ENCODE measurements around the gene BDKRB2.

The BDKRB2 gene

GRCh38 chr14:96204151-96205058 is at the start of gene BDKRB2:
BDKRB2 (plus strand) TSS chr14:96204839; CDS start chr14:96237108, 32,269 bp downstream.
- DNase-seq (ENCODE audit: low read depth in 2 of 2), result no peak

GRCh38 chr14:96154900-96155299 is 49.7 kb upstream of the BDKRB2 start:
- no peak for DNase-seq (ENCODE audit: low read depth in 2 of 2)

DNA sequence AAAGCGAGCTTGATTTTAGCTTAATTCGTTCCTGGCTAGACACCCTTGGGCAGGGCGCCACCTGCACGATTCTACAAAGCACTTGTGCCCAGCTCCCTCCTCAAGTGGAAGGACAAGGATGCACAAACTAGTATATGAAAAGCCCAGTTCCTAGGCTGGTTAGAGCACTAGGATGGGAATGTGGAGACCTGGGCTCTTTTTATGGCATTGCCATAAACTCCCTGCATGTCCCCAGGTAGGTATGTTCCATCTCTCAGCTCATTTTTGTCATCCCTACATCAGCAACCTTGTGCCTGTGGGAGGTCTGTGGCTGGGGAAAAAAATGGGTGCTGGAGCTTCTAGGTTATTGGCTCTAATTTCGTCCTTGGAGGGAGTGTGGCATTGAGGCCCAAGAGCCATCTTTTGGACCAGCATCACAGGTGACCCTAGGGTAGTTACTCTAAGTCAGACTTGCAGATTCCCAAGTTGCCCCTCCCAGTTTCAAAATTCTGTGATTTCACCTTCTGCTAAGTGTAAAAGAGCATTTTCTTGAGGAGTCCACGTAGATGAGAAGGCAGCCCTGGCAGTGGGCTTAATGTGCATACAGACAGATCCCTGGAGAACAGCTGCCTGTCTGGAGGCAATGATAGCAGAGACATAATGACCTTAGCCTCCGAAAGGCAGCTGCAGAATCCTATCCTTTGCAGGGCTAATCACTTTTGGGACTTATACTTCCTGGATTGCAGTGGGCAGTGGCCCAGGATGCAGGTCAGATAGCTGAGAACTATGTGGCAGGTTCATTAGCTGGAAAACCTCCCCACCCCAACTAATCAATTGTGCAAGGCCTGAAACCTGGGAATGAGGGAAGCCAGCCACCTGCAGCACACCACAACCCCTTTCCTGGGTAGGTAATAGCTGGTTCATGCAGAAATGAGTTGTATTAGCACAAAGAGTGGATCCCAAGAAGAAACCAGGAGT is 47.6 kb upstream of the BDKRB2 start:
- DNase-seq (ENCODE audit: low read depth in 2 of 2), result no peak

DNA sequence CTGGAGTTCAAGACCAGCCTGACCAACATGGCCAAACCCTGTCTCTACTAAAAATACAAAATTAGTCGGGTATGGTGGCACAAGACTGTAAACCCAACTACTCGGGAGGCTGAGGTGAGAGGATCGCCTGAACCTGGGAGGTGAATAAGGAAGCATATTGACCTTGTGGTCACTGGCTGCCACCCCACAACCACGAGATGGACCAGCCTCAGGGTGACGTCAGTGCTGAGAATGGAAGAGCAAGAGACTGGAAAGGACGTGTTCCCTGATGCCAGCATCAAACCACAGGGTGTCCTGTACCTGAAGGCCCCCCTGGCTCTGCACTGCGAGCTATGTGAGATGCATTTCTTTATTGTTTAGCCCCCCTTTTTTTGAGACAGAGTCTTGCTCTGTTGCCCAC is 45.9 kb upstream of the BDKRB2 start:
- no peak for DNase-seq (ENCODE audit: low read depth in 2 of 2)

GRCh38 chr14:96160076-96160912 is 44.3 kb upstream of the BDKRB2 start:
- DNase-seq (ENCODE audit: low read depth in 2 of 2), result no peak

- no peak for DNase-seq (ENCODE audit: low read depth in 2 of 2)
Measured at GRCh38 chr14:96160913-96161310, 43.7 kb upstream of the BDKRB2 start.

DNA sequence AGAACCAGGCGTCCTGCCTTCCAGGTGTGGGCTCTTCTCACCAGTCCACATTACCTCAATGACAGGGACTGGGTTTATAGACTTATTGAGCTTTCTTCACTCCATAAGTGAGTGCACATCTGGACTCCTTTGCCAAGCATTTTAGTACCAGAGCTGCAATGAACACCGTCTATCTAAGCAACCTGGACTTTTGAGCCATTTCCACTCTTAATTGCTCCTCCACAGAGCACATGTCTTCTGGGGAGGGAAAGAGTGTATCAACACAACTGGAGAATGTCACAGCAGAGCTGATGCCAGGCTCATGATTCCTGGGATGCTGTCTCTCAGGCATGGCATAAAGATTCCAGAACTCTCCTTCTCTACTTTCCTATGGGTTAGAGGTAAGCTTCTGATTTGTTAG is 43.0 kb upstream of the BDKRB2 start:
- no peak for DNase-seq (ENCODE audit: low read depth in 2 of 2)

GRCh38 chr14:96162265-96162664 is 42.4 kb upstream of the BDKRB2 start:
- no peak for DNase-seq (ENCODE audit: low read depth in 2 of 2)

GRCh38 chr14:96162741-96163140 is 41.9 kb upstream of the BDKRB2 start:
- DNase-seq (ENCODE audit: low read depth in 2 of 2), result no peak

DNA sequence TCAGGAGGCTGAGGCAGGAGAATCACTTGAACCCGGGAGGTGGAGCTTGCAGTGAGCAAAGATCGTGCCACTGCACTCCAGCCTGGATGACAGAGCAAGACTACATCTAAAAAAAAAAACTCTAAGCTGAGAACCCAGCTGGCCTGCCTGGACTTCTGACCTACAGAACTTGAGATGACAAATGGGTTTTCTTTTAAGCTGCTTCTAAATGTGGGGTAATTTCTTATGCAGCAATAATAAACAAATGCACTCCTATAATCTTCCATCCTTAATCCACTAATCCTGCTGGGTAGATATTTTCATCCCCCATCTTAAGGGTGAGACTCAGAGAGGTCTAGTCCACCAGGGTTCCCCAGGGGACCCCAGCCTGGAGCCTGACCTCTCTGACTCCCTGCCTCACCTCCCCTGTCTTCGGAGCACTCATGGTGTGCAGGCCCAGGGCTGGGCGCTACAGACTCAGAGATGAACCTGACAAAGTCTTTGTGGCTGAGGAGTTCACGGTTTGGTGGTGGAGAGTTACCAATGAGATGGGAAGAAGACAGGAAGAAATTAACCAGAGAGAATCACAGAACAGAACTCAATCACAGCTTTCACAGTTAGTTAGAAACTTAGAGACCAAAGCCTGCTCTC is 39.7 kb upstream of the BDKRB2 start:
- no peak for DNase-seq (ENCODE audit: low read depth in 2 of 2)

DNA sequence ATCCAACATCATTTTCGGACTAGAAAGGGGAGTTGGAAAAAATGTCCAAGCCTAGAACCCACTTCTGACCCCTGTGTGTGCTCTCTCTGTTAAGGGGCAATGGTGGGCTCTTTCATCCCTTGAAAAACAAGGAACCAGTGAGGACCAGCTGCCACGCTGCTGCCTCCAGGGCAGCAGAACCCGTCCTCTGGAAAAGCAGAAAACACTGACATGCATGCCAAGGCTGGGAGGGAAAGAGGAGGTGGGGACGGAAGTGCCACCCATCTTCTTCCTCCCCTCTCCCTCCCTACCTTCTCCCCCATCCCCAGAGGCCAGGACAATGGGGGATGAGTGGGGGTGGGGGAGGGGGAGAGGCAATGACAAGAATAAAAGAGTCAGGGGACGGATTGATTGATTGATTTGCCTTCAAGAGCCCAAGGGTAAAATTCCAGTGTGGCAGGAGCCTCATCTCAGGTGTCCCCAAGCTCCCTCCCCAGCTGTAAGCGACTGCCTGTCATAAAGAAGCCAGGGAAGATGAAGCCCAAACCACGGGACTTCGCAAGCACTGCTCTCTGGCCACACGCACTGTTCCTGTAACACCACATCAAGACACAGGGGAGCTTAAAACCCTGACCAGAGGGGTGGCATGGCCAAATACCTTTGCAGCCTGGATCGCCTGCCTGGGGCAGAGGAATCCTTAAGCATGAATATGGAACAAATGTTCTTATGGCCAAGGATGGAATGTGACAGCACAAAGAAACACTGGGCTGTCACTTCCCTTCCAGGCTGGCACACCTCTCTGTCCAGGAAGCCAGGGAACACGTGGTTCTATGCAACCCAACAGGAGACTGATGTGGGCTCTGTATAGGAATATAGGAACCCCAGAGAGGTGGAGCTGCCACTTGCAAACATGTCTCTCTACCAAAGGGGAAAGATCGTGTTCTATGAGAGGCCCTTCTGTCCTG is 38.9 kb upstream of the BDKRB2 start:
- DNase-seq (ENCODE audit: low read depth in 2 of 2), result no peak

DNA sequence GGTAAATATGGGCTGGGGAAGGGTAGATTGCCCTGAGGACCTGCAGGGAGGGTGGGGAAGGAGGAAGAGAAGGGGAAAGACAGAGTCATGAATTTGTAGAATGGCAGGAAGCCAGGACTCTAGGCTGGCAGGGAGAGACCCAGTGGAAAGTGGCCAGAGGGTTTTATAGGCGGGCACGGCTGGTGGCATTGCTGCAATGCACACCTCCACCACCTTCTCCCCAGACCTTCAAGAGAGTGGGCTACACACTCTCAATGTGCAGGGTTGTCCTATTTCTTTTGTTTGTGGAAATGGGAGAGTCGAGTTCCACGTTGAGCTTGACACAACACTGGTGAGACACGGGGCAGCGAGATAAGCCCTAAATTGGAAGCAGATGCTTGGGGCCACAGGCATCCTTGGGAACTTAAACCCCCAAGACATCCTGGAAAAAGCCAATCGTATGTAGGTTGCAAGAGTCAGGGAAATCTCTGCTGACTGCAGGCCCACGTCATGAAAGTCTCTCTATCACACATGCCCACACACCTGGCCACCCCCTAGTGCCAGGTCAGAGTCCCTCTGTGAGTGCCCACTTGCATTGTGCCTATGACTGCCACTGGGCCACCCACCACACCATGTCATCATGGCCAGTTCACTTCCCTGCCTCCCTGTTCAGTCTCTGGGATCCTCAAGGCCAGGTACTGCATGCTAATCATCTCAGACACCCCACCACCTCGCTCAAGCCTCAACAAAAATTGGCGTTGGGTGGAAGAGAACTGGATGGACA is 38.0 kb upstream of the BDKRB2 start:
- DNase-seq (ENCODE audit: low read depth in 2 of 2), result no peak

GRCh38 chr14:96167224-96168148 is 37.2 kb upstream of the BDKRB2 start:
- DNase-seq (ENCODE audit: low read depth in 2 of 2), result no peak

- DNase-seq (ENCODE audit: low read depth in 2 of 2), result no peak
Measured at GRCh38 chr14:96168581-96168980, 36.1 kb upstream of the BDKRB2 start.

DNA sequence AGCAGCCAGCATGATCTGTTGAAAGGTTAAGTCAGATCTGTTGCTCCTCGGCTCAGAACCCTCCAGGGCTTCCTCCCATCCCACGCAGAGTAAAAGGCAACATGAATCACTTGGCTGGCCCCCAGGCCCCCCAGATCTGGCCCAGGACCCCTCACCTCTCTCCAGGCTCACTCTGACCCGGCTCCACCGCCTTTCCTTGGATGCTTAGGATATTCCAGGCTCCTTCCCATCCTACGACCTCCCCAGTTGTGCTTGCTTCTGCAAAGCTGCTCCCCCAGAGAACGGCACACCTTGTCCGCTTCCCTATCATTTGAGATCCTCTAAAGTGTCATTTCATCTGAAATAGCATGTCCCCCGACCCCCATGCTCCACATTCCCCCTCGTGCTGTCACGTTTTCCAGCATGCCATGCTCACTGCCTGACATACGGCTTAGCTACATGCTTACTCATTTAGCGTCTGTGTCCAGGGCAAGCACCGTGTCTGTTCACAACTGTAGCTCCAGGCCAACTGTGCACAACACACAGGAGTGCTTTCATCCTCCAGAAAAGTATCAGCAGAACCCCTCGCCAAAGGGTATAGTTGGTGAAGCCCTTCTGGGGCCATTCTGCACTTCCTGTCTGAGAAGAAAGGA is 33.6 kb upstream of the BDKRB2 start:
- no peak for DNase-seq (ENCODE audit: low read depth in 2 of 2)

DNA sequence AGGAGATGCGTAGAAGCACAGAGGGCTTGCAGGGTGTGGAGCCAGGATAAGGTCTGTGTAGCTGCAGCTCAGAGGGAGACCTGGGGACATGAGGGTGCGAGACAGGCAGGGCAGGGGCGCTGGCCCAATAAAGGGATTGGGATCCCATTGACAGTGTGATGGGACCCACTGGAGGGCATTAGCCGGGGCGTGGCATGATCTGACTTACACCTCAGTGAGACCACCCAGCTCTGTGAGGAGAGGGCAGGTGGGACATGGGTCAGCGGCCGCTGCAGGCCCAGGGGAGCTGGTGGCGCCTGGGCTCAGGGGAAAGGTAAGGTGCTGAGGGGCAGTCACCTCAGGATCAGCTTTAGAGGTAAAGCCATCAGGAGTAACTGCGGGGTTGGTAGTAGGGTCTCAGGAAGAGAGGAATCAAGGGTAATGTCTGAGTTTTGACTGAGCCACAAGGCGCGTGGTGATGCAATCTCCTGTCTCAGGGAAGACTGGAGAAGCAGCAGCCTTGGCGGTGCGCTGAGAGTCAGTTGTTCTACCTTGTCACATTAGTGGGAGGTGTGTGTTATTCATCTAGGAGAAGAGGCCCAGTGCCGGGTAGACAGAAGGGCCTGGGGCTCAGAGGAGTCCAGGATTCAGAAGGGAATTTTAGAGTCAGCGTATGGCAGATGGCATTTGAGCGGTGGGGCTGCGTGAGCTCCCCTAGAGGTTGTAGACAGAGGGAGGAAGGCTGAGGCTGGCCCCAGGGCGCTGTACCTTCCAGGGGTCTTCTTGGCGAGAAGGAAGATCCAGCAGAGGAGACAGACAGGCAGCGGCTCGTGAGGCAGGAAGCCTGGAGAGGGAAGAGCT is 30.8 kb upstream of the BDKRB2 start:
- DNase-seq (ENCODE audit: low read depth in 2 of 2), result no peak

GRCh38 chr14:96176275-96176674 is 28.4 kb upstream of the BDKRB2 start:
- no peak for DNase-seq (ENCODE audit: low read depth in 2 of 2)

Measured in stimulated activated CD8-positive, alpha-beta memory T cell treated with anti-CD3 and anti-CD28 coated beads, Interleukin-2, amount 100 ng/mL, for 1 hour (primary cell).